ENCODE measurements around the gene SLC38A3. TPM values are rescaled to one million over a fixed set of nuclear protein-coding genes. Genes with fewer than 3 reads are reported as not detected.
A peak's percentile ranks its signal among the peaks of the same experiment; 100 is the strongest.

Gene SLC38A3
- 0.17 and 0.22 TPM in 2 replicates for polyA plus RNA-seq (2011; rRNA removed)
- polyA minus RNA-seq (2011; rRNA and poly(A)+ RNA removed), result 0.28 TPM in 1 of 2 replicates, not detected in the other

DNA sequence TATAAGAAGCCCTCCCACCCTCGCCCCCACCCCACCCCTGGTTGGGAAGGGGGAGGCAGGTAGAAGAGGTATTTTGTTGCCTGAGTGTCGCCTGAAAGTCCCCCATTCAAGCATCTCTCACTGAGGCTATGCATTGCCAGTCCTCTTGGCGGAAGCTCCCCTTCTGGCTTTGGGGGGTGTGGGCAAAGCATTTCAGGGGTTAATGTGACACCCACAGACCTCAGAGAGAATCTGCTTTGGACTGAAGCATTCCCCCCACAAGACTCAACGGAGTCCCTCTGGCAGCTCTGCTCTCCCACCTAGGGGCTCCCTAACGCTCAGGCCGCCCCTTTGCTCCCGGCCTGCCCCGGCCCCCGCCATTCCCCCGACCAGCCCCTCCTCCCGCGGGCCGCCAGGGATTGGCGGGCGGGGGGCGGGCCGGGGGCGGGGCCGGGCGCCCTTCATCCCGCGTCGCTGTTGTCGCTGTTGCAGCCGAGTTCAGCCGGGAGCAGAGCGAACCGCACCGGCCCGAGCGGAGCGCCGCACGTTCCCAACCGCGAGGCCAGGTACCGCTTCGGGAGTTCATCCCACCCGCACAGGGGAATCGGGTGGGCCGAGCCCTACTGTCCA is at the start of gene SLC38A3:
SLC38A3 (plus strand) TSS at position 468 of the 609 bp plus-strand sequence. CDS start 8,929 bp downstream, outside the sequence.
- CTCF ChIA-PET, result interaction anchor here (1.2 to 5.0 kb wide), 2 partner anchors 11 to 12 kb away, joined by 3 to 57 read pairs; partner anchors contain the start of gene GNAT1
- Histone ChIP-seq H3K36me3 (ENCODE audit: control insufficient read depth, insufficient read depth, low read length) (no peaks in the 10 kb centered on the region), H3K4me3 (ENCODE audit: low read depth, low read length) (peak within 1 kb of the TSS; percentile 27), H3K27me3 (ENCODE audit: control insufficient read depth, insufficient read depth, low read length) (peaks cover 42% of the 10 kb centered on the region)
- POLR2A ChIA-PET, result no interaction called here
- DNase-seq (ENCODE audit: low read depth), result no peak
- TF ChIP-seq, protein P1, sequence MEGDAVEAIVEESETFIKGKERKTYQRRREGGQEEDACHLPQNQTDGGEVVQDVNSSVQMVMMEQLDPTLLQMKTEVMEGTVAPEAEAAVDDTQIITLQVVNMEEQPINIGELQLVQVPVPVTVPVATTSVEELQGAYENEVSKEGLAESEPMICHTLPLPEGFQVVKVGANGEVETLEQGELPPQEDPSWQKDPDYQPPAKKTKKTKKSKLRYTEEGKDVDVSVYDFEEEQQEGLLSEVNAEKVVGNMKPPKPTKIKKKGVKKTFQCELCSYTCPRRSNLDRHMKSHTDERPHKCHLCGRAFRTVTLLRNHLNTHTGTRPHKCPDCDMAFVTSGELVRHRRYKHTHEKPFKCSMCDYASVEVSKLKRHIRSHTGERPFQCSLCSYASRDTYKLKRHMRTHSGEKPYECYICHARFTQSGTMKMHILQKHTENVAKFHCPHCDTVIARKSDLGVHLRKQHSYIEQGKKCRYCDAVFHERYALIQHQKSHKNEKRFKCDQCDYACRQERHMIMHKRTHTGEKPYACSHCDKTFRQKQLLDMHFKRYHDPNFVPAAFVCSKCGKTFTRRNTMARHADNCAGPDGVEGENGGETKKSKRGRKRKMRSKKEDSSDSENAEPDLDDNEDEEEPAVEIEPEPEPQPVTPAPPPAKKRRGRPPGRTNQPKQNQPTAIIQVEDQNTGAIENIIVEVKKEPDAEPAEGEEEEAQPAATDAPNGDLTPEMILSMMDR (IDR thresholded peaks at IDR 0.05; ENCODE audit: insufficient read depth, low read depth, low read length), result no peak

DNA sequence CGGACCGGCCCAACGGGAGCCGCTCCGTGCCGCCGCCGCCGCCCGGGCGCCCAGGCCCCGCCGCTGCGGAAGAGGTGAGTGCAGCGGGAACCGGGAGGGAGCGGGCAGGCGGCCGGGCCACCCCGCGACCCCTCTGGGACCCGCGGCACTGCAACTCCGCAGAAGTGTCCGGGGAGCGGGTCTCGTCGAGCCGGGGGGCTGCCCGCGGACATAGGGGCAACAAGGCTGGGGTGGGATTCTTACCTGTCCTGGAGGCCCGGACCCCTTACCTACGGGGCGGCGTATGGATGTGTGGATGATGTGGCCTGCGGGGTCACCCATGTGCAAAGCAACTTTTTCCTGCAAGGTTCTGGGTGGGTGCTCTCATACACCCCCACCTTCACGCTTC is 49.6 kb upstream of the SLC38A3 start:
- ChIA-PET CTCF (interaction anchor here (1.1 to 3.6 kb wide), 6 partner anchors 17 to 71 kb away, joined by 3 to 24 read pairs (median 8); no protein-coding TSS in a partner anchor), POLR2A (no interaction called here)
- TF ChIP-seq, protein P1 (IDR thresholded peaks at IDR 0.05; ENCODE audit: insufficient read depth, low read depth, low read length), result no peak
- Histone ChIP-seq H3K27me3 (ENCODE audit: control insufficient read depth, insufficient read depth, low read length) (peaks cover 4% of the 10 kb centered on the region; the same call in 1 of the 2 replicates), H3K36me3 (ENCODE audit: control insufficient read depth, insufficient read depth, low read length) (no peaks in the 10 kb centered on the region), H3K4me3 (ENCODE audit: low read depth, low read length) (peak overlapping the region; percentile 42)
- DNase-seq (ENCODE audit: low read depth), result no peak

DNA sequence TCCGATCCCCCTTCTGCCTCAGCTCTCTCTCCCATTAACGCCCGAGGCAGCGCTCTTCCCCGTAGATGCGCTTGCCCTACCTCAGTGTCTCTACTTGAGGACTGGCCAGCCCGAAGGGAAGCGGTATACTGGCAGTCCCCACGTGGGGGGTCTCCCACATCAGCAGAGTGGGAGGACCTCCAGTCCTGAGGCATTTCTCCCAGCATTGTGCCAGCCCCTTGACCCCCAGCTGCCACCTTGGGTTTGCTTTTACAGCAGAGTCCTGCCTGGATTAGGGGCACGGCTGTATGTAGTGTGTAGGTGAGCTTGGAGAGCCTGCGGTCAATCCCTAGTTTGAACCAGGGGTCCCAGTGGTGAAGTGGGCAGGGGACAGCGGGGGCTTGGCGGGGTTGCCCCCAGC is 49.2 kb upstream of the SLC38A3 start:
- TF ChIP-seq, protein P1 (IDR thresholded peaks at IDR 0.05; ENCODE audit: insufficient read depth, low read depth, low read length), result no peak
- Histone ChIP-seq H3K27me3 (ENCODE audit: control insufficient read depth, insufficient read depth, low read length) (peaks cover 4% of the 10 kb centered on the region; the same call in 1 of the 2 replicates), H3K36me3 (ENCODE audit: control insufficient read depth, insufficient read depth, low read length) (no peaks in the 10 kb centered on the region), H3K4me3 (ENCODE audit: low read depth, low read length) (peak overlapping the region; percentile 42)
- DNase-seq (ENCODE audit: low read depth), result no peak
- ChIA-PET POLR2A (no interaction called here), CTCF (interaction anchor here (1.0 to 3.6 kb wide), 10 partner anchors 8 to 70 kb away, joined by 3 to 24 read pairs (median 5); no protein-coding TSS in a partner anchor)

DNA sequence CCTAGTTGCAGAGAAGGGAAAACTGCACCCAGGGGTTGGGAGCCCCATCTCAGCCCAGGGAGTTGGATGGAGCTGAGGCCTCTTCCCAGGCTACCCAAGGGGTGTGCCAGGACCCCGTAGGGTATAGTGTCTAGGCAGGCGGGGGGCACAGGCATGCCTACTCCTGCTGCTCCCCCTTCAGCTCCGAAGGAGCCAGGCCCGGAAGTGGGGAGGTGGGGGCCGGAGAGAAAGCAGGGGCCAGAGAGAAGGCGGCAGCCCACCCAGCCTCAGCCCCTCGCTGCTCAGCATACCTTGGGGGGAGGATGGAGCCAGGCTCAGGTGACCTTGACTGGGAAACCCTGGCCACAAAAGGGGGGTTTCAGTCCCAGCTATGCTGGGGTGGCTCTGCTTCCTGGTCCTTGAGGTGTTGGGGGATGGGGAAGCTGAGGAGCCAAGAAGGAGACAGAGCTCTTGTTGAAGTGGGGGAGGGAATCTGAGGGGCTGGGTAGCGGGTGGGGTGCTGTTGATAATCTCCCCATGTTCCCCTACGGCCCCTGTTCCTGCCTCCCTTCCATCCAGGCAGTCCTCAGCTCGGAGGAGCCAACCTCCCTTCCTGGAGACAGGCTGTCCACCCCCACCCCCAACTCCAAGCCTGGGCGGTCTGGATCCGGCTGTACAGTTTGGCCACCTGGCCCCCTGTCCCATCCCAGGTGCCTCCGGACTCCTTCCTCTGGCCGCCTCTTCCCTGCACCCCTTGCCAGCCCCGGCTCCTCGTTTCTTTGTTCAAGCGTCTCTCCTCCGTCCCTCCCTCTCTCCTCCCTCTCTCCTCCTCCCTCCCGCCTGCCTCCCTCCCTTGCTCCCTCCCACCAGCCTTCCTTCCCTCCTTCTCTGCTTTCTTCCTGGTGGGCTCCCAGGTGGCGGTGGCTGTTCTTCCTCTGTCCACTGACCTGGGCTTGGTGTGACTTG is 48.2 kb upstream of the SLC38A3 start:
- peak overlapping the region; percentile 43 for H3K4me3 ChIP-seq (ENCODE audit: low read depth, low read length)
- ChIA-PET CTCF (interaction anchor here (0.6 to 3.6 kb wide), 13 partner anchors 9 to 318 kb away, joined by 3 to 24 read pairs (median 4); no protein-coding TSS in a partner anchor), POLR2A (interaction anchor here (0.5 kb wide), 1 partner anchor 58 kb away, joined by 8 read pairs; no protein-coding TSS in a partner anchor)
- peaks cover 4% of the 10 kb centered on the region; the same call in 1 of the 2 replicates for H3K27me3 ChIP-seq (ENCODE audit: control insufficient read depth, insufficient read depth, low read length)
- TF ChIP-seq, protein P1 (IDR thresholded peaks at IDR 0.05; ENCODE audit: insufficient read depth, low read depth, low read length), result no peak
- no peaks in the 10 kb centered on the region; the same call in 1 of the 2 replicates for H3K36me3 ChIP-seq (ENCODE audit: control insufficient read depth, insufficient read depth, low read length)
- no peak for DNase-seq (ENCODE audit: low read depth)

Measured in BJ (cell line).